Activated CD8-positive, alpha-beta memory T cell treated with anti-CD3 and anti-CD28 coated beads for 48 hours (primary cell): ENCODE measurements around the gene NCOA6.

Experiments
- DNase-seq, 3 experiments: peaks; one replicate each; pipeline ENCODE4 v3.0.0-alpha.2; 2020; ENCODE audit warnings: low read depth in 2 of 3, low spot score in 2 of 3

Gene NCOA6

DNA sequence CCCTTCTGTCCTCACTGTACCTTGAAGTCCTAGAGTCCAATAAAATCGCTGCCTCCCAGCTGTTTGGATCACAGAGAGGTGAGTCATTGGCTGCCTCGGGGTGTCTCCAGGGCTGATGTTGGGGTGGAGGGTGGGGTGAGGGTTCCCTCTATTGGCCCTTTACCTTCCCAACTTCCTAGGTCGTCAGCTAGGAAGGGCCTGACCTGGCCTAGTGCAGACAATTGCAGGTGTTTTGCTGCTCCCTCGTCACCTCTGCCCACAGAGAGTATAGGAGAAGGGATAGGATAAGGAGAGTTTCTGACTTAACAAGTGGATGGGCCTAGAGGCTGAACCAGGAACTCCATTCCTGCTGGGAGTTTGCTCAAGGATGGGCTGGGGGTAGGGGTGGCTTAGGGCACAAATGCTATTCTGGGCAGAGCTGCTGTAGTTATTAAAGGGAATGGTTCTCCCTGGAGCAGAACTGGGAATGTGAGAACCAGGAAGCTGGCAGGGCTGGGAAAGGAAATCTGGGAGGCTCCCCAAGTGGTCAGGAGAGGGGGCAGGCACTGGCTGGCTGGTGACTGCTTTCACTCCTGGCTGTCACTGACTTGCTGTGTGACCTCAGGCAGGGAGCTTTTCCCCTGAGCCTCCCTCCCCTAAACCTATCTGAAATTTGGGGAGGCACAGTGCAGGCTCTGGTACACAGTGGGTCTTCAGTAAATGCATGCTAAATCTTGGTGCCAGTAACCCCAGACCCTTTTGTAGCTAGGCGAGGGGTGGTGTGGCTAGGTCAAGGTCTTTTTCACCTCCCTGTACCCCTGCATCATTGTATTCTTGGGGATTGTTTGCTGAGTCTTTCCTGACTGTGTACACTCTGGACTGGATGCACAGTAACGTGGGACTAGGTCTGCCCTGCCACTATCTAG is 119.8 kb downstream of the NCOA6 start:
- DNase-seq: no peak

DNA sequence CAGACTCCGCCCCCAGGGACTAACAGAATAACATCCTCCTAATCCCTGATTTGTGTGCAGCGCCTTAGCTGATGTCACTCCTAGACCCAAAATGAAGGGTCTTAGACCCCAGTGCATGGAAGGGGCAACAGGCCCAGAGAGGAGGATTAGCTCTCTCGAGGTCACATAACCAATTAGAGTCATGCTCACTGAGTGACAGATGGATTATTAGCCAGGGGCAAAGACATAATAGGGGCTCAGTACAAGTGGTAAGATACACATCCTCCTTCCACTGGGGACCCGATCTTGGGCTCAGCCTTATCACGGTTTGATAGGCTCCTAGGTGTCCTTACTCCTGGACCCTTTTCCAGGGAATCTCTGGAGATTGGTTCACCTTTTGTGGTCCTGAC is 120.4 kb downstream of the NCOA6 start:
- DNase-seq: no peak

DNA sequence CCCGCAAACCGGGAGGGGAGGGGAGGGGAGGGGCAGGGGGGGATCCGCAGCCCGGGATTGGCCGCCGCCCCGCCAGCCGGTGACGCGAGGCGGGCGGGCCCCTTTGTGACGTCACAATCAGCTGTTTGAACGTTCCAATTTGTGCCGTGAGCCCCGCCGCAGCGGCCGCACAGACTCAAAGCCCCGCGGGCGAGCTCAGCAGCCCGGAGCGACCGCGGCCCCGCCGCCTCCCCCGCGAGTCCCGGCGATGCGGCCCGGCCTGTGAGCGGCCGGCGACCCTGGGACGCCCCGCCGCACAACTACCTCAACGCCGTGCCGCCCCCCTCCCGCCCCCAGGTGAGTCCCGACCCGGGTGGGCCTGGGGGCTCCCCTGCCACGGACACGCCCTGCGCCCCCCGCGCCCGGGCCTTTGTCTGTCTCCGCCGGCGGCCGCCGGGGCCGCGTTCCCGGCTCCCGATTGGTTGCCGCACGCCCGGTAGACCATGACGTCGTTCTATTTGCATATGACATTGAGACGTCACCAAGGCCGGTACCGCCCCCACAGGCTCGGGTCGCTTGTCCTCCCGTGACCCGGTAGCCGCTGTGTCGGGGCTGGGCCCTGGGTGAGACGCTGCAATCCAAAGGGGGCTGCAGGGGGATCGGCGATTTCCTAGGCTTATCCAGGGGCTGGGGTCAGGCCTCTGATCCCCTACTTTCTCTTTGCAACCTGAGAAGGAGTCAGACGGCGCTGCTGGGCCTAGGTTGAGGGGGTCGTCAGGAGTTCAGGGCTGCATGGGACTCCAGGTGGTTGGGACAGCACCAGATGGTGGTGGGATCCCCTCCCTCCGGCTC is 121.1 kb downstream of the NCOA6 start, which contains the start of gene TP53INP2:
TP53INP2 (plus strand) TSS at position 168 of the 831 bp plus-strand sequence. CDS start 4,396 bp downstream, outside the sequence.
- DNase-seq: peak; percentile 47 to 57 (median 54)

GRCh38 chr20:34703424-34704176 is 121.9 kb downstream of the NCOA6 start:
- DNase-seq: no peak

- no peak for DNase-seq
Observed at GRCh38 chr20:34703061-34703423, 122.4 kb downstream of the NCOA6 start.

GRCh38 chr20:34701405-34702085 is 123.9 kb downstream of the NCOA6 start:
- no peak for DNase-seq

DNA sequence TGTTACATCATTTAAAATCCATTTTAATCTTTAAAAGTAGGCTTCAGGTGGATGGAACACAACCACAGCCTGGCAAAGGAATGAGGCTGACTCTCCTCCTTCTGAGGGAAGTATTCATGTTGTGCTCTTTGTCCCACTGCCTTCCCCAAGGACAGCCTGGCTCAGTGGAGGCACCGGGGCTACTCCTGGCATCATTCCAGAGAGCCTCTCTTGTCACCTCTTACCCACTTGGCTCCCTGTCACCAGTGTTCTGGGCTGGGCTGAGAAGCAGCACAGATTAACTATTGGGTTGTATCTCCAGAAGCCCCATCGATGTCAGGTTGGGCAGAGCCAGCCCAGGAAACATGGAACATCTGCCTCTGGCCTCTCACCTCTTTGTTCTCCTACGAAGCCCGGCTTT is 132.0 kb downstream of the NCOA6 start:
- no peak for DNase-seq

GRCh38 chr20:34691838-34692237 is 133.6 kb downstream of the NCOA6 start:
- no peak for DNase-seq

DNA sequence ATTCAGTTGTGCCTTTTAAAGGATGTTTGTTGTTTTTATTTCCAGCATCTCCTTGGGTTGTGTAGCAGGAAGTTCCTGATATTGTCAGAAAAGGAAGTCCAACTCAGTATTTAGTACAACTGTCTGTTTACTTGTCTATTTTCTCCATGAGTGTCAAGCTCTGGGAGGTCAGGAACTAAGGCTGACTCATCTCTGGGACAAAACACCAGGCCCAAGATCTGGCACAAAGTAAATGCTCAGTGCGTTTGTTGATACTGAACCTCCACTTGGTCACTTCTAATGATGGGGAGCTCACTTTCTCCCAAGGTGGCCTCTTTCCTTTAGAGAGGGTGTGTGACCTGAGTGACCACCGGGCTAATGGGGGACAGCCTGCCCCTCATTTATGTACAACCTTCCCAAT is 136.0 kb downstream of the NCOA6 start:
- no peak for DNase-seq

DNA sequence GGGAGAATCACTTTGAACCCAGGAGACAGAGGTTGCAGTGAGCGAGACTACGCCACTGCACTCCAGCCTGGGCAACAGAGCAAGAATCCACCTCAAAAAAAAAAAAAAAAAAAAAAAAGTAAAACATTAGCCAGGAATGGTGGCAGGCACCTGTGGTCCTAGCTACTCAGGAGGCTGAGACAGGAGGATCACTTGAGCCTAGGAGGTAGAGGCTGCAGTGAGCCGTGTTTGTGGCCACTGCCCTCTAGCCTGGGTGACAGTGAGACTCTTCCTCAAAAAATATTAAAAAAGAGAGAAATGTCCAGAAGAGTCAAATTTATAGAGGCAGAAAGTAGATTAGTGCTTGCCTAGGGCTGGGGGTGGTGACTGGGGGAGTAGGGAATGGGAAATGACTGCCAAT is 141.8 kb downstream of the NCOA6 start:
- no peak for DNase-seq

DNA sequence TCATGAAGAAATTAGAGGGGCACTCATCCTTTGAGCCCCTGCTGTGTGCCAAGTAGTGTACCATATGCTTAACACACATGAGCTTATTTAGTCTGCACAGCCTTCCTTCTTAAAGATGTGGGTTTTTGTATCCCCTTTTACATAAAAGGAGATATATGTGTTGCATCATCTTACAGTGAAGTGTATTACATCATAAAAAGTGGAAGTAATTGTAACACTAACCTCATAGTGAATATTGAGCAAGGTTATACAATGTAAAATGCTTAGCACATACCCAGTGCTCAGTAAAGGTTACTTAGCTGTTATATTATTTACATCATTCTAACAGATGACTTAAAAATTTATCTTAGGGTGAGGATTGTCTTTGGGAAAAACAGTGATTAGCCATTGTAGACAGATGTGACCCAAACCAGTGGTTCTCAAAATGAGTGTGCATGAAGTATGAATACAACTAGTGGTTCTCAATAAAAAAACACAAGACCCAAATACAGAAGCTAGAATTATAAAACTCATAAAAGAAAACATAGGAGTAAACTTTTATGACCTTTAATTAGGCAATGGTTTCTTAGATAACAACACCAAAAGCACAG is 144.8 kb downstream of the NCOA6 start:
- DNase-seq: no peak

GRCh38 chr20:34676642-34677373 is 148.6 kb downstream of the NCOA6 start, which contains the start of gene PIGU:
Gene PIGU, minus strand, starts transcription at chr20:34677092. Its CDS starts 7 bp downstream, at chr20:34677085.
- DNase-seq: peak; percentile 81 to 96 (median 83)

DNA sequence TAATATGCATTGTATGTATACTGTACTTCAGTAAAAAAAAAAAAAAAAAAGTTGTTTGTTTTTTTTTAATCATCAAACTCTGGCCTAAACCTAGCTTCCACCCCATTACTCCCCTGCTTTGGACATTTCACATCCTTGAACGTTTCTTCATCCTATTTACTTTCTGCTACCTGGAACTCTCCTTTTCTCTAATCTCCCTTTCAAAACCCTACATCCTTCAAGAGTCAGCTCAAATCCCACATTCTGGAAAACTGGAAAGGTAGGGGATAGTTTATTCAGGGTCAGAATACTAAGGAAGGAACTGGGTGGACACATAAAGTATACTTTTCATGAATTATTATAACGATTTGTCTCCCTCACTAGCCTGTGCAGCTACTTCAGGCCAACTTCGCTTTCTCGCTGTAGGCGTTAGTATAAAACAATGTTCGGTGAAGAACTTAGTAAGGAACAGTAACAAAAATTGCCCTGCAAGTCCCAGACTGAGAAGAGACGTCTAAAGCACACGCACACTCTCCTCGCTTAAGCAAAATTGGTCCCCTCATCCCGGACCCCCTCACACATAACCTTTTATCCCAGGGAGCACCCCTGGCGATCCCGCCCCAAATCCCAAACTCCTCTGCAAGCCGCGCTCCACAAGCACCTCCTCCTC is 149.3 kb downstream of the NCOA6 start:
- DNase-seq: no peak

DNA sequence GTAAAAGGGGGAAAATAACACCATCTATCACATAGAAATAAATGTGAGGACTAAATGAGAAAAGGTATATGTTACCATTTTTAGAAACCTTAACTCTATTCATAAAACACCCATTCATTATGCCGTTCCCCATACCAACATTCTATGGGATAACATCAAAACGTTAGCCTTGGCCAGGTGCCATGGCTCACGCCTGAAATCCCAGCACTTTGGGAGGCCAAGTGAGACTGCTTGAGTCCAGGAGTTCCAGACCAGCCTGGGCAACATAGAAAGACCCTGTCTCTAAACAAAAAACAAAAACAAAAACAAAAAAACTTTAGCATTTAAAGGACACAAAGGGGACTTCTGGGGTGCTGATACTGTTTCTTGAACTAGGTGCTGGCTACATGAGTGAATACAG is 149.9 kb downstream of the NCOA6 start:
- DNase-seq: no peak

- no peak for DNase-seq
Observed at GRCh38 chr20:34673412-34673811, 152.0 kb downstream of the NCOA6 start.

- DNase-seq: no peak
Observed at GRCh38 chr20:34669094-34669493, 156.4 kb downstream of the NCOA6 start.
